ENCODE measurements around the gene PFN3.
"Not testable (repeated sequence)": the region's sequence is repeated elsewhere in the genome, so short reads cannot be mapped to it uniquely, and the experiment has no call there.

Gene PFN3

GRCh38 chr5:177387405-177387804 is 13.1 kb downstream of the PFN3 start:
- Histone ChIP-seq H3K27me3 (ENCODE audit: low read depth, low read length) (no peaks in the 10 kb centered on the region), H3K27ac (ENCODE audit: low read length) (no peak overlapping the region), H3K36me3 (ENCODE audit: control insufficient read depth in 1 of 2, insufficient read depth in 2 of 2, low read length in 2 of 2) (no peaks in the 10 kb centered on the region), H3K4me1 (ENCODE audit: control insufficient read depth in 1 of 2, insufficient read depth in 2 of 2, low read length in 2 of 2) (peaks cover 5 to 9% of the 10 kb centered on the region in 2 donors), H3K9me3 (ENCODE audit: control insufficient read depth in 1 of 2, low read length in 2 of 2) (no peaks in the 10 kb centered on the region), H3K4me3 (ENCODE audit: low read depth in 1 of 2, low read length in 2 of 2) (no peak overlapping the region)

DNA sequence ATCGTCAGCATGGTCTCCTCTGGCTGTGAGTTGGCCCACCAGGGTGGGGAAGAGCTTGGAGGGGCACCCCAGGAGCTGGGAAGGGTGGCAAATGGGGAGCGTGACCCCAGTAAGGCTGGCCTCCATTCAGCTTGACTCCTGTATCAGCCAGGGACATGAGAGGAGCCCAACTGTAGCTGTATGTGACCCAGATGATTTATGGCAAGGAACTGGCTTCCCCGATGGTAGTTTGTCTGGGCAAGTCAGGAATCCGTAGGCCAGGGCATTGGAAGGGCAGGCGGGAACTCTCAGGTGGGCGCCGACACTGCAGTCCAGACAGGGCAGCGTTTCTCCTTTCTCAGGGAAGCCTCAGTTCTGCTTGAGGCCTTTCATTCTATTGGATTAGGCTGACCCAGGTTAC is 13.9 kb downstream of the PFN3 start:
- no peaks in the 10 kb centered on the region for H3K9me3 ChIP-seq (ENCODE audit: control insufficient read depth in 1 of 2, low read length in 2 of 2)
- no peaks in the 10 kb centered on the region for H3K27me3 ChIP-seq (ENCODE audit: low read depth, low read length)
- H3K4me1 ChIP-seq (ENCODE audit: control insufficient read depth in 1 of 2, insufficient read depth in 2 of 2, low read length in 2 of 2) = peaks cover 5 to 9% of the 10 kb centered on the region in 2 donors
- H3K27ac ChIP-seq (ENCODE audit: low read length) = no peak overlapping the region
- H3K4me3 ChIP-seq (ENCODE audit: low read depth in 1 of 2, low read length in 2 of 2) = no peak overlapping the region
- H3K36me3 ChIP-seq (ENCODE audit: control insufficient read depth in 1 of 2, insufficient read depth in 2 of 2, low read length in 2 of 2) = no peaks in the 10 kb centered on the region

GRCh38 chr5:177385720-177386119 is 14.7 kb downstream of the PFN3 start:
- no peaks in the 10 kb centered on the region for H3K9me3 ChIP-seq (ENCODE audit: control insufficient read depth in 1 of 2, low read length in 2 of 2)
- no peaks in the 10 kb centered on the region for H3K27me3 ChIP-seq (ENCODE audit: low read depth, low read length)
- peaks cover 5 to 9% of the 10 kb centered on the region in 2 donors for H3K4me1 ChIP-seq (ENCODE audit: control insufficient read depth in 1 of 2, insufficient read depth in 2 of 2, low read length in 2 of 2)
- H3K27ac ChIP-seq (ENCODE audit: low read length) = no peak overlapping the region
- no peaks in the 10 kb centered on the region for H3K36me3 ChIP-seq (ENCODE audit: control insufficient read depth in 1 of 2, insufficient read depth in 2 of 2, low read length in 2 of 2)
- no peak overlapping the region for H3K4me3 ChIP-seq (ENCODE audit: low read depth in 1 of 2, low read length in 2 of 2)

DNA sequence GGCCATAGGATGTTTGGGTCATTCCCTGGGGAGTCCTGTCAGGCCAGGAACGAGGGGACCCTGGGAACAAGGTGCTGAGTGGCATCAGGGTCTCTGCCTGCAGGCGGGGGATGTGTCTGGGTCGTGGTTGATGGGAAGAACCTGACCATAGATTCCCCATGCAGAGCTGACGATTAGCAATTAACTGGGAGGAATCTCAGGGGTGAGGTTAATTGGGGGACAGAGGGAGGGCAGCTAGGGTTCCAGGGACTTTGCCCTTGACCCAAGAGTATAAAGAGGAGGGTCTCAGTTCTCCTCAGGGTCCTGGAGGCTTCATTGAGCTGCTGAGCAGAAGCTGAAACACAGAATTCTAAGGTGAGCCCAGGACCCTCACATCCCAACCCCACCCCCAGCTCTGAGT is 16.3 kb downstream of the PFN3 start, which contains the start of gene SLC34A1:
TSS of gene SLC34A1 (plus strand) at position 301 of the 400 bp plus-strand sequence. CDS start 1,308 bp downstream, outside the sequence.
- Histone ChIP-seq H3K4me1 (ENCODE audit: control insufficient read depth in 1 of 2, insufficient read depth in 2 of 2, low read length in 2 of 2) (peaks cover 0 to 6% of the 10 kb centered on the region in 2 donors), H3K36me3 (ENCODE audit: control insufficient read depth in 1 of 2, insufficient read depth in 2 of 2, low read length in 2 of 2) (no peaks in the 10 kb centered on the region), H3K9me3 (ENCODE audit: control insufficient read depth in 1 of 2, low read length in 2 of 2) (no peaks in the 10 kb centered on the region), H3K4me3 (ENCODE audit: low read depth in 1 of 2, low read length in 2 of 2) (no peak within 1 kb of the TSS), H3K27me3 (ENCODE audit: low read depth, low read length) (no peaks in the 10 kb centered on the region), H3K27ac (ENCODE audit: low read length) (no peak within 1 kb of the TSS)

DNA sequence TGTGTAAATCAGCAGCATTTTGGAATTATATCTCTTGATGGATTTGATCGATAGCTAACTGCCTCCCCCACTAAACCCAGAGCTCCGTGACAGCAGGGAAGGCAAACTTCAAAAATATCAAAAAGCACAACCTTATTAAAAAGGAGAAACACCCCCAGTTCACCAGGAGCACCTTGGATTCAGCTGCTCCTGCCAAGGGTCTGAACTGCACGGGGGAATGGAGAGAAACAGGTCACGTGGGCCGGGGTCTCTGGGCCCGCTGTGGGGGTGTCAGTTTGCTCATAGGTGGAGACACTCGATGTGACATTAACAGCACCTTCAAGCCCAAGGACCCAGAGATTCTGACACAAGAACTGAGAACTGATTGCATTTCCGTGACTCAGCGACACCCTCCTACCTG is 17.3 kb downstream of the PFN3 start:
- Histone ChIP-seq H3K36me3 (ENCODE audit: control insufficient read depth in 1 of 2, insufficient read depth in 2 of 2, low read length in 2 of 2) (no peaks in the 10 kb centered on the region), H3K9me3 (ENCODE audit: control insufficient read depth in 1 of 2, low read length in 2 of 2) (no peaks in the 10 kb centered on the region), H3K4me1 (ENCODE audit: control insufficient read depth in 1 of 2, insufficient read depth in 2 of 2, low read length in 2 of 2) (no peaks in the 10 kb centered on the region), H3K27ac (ENCODE audit: low read length) (no peak overlapping the region), H3K27me3 (ENCODE audit: low read depth, low read length) (no peaks in the 10 kb centered on the region), H3K4me3 (ENCODE audit: low read depth in 1 of 2, low read length in 2 of 2) (no peak overlapping the region)

DNA sequence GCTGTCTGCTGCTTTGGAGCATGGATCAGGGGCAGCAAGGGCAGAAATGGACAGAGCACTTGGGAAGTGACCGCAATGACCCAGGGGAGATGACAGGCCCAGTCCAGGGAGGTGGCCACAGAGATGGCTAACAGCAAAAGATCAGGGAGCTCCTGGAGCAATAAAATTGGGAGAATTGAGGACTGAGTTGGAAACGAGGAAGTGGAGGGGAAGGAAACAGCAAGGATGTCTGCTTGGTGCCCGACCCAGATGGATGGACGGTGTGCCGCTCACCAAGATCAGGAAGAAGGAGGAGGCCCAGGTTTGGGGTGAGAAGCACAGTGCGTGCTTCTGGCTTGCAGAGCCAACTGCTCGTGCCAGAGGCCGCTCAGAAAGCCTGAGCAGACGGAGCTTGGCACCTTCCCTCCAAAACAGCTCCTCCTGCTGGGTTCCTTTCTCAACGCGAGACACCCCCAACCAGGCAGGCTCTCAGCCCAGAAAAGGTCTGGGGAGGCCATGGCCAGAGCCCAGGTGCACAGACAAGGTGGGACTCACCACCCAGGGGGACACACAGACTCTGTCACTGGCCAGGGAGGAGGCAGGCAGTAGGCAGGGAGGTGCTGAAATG is 17.9 kb downstream of the PFN3 start:
- Histone ChIP-seq H3K4me3 (ENCODE audit: low read depth in 1 of 2, low read length in 2 of 2) (no peak overlapping the region), H3K27me3 (ENCODE audit: low read depth, low read length) (no peaks in the 10 kb centered on the region), H3K27ac (ENCODE audit: low read length) (no peak overlapping the region), H3K4me1 (ENCODE audit: control insufficient read depth in 1 of 2, insufficient read depth in 2 of 2, low read length in 2 of 2) (no peaks in the 10 kb centered on the region), H3K9me3 (ENCODE audit: control insufficient read depth in 1 of 2, low read length in 2 of 2) (no peaks in the 10 kb centered on the region), H3K36me3 (ENCODE audit: control insufficient read depth in 1 of 2, insufficient read depth in 2 of 2, low read length in 2 of 2) (no peaks in the 10 kb centered on the region)

DNA sequence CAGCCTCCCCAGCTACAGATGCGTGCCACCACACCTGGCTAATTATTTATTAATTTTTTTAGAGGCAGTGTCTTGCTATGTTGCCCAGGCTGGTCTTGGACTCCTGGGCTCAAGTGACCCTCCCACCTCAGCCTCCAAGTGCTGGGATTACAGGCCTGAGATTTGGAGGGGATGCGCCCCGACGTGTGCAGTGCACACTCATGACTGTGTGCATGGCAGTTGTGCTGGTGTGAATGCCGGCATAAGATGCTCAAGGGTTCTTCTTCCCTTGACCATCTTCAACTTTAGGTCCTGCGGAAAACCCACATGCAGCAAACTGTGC is 19.7 kb downstream of the PFN3 start:
- Histone ChIP-seq H3K4me3 (ENCODE audit: low read depth in 1 of 2, low read length in 2 of 2) (no peak overlapping the region), H3K36me3 (ENCODE audit: control insufficient read depth in 1 of 2, insufficient read depth in 2 of 2, low read length in 2 of 2) (no peaks in the 10 kb centered on the region), H3K4me1 (ENCODE audit: control insufficient read depth in 1 of 2, insufficient read depth in 2 of 2, low read length in 2 of 2) (no peaks in the 10 kb centered on the region), H3K9me3 (ENCODE audit: control insufficient read depth in 1 of 2, low read length in 2 of 2) (no peaks in the 10 kb centered on the region), H3K27ac (ENCODE audit: low read length) (no peak overlapping the region), H3K27me3 (ENCODE audit: low read depth, low read length) (no peaks in the 10 kb centered on the region)

DNA sequence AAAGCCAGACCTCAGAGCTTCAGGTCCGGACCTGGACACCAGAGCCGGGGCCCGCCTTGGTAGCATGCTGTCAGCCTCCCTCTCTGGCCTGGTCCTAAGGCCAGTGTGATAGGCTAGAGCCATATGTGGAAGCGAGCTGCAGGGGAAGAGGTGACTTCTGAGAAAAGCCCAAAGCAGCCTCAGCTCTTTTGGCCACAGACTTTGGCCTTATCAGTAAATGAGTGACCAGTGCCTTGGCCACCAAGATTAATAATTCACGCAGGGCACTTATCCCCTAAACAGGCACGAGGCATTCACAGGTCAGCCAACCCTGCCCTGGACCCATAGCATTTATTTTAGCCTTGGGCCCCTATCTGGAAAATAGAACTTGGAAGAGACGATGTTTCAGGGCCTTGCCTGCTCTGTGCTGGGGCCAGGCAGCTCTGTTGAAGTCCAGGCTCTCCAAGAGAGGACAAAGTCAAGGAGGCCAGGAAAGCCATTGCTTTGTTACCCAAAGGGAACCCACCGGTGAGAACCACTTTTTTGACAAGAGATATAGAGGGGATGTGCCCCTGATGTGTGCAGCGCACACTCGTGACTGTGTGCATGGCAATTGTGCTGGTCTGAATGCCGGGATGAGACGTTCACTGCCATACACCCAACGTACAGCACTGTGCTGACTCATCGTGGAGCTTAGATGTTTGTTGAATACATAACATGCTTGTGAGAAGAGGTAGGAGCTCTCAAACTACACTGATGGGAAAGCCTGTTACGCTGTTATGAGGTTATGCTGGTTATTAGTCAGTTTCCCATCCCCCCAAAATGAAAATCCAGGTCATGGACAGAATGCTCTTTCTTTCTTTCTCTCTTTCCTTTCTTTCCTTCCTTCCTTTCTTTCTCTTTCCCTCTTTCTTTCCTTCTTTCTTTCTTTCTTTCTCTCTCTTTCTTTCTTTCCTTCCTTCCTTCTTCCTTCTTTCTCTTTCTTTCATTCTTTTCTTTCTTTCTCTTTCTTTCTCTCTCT is 21.3 kb downstream of the PFN3 start:
- H3K36me3 ChIP-seq (ENCODE audit: control insufficient read depth in 1 of 2, insufficient read depth in 2 of 2, low read length in 2 of 2) = no peaks in the 10 kb centered on the region
- H3K27ac ChIP-seq (ENCODE audit: low read length) = no peak overlapping the region
- no peaks in the 10 kb centered on the region for H3K27me3 ChIP-seq (ENCODE audit: low read depth, low read length)
- no peaks in the 10 kb centered on the region for H3K4me1 ChIP-seq (ENCODE audit: control insufficient read depth in 1 of 2, insufficient read depth in 2 of 2, low read length in 2 of 2)
- no peaks in the 10 kb centered on the region for H3K9me3 ChIP-seq (ENCODE audit: control insufficient read depth in 1 of 2, low read length in 2 of 2)
- H3K4me3 ChIP-seq (ENCODE audit: low read depth in 1 of 2, low read length in 2 of 2) = no peak overlapping the region

DNA sequence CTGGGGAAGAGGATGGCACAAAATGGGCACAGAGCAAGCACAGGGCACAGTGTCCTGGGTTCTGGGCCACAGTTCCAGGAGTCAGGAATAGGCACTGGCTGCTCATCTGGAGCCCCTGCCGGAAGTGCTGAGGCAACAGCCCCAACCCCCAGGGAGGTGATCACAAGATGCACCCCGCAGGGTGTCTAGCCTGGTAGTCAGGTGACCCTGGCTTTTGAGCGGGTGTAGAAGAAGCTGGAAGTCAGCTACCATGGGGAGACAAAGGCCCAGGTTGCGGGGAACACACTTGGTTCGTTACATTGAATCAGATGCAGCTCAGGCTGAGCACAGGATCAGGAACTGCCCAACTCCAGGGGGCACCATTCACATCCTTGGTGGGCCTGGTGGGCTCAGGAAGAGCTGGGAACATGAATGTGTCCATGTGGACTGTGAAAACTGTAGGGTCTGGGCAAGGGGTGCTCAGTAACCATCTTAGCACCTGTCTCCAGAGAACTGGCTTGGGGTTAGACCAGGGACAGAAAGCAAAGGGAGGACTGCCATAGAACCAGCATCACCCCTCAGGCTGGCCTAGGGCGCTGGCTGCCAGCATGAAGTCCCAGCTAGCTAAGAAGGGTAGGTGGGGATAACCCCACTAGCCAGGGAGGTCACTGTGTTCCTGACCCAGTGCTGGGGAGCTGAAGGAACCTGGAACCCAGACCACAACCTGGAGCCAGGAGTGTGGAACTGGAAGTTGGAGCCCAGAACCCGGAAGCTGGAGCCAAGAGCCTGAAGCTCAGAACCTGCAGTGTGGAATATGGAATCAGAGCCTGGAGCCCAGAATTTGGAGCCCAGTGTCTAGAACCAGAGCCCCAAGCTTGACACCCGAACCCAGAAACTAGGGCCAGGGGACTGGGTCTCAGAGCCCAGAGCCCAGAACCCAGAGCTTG is 22.3 kb downstream of the PFN3 start:
- Histone ChIP-seq H3K4me3 (ENCODE audit: low read depth in 1 of 2, low read length in 2 of 2) (no peak overlapping the region), H3K27ac (ENCODE audit: low read length) (no peak overlapping the region), H3K9me3 (ENCODE audit: control insufficient read depth in 1 of 2, low read length in 2 of 2) (no peaks in the 10 kb centered on the region), H3K4me1 (ENCODE audit: control insufficient read depth in 1 of 2, insufficient read depth in 2 of 2, low read length in 2 of 2) (no peaks in the 10 kb centered on the region), H3K27me3 (ENCODE audit: low read depth, low read length) (no peaks in the 10 kb centered on the region), H3K36me3 (ENCODE audit: control insufficient read depth in 1 of 2, insufficient read depth in 2 of 2, low read length in 2 of 2) (no peaks in the 10 kb centered on the region)

DNA sequence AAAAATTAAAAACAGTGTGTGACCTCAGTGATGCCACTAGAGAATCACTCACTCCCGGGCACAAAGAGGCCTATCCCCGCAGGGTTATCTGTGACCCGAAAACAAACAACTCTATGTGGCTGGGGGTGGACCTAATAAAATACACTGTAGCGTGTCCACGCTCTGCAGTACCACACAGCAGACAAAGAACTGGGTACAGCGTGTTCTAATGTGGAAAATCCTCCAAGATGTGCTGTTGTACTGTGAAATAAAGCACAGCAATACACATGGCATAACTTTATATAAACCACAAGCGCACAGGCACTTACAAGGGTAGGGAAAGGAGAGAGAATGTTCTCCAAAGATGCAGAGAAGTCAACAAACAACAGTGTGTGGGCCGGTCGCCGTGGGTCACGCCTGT is 24.4 kb downstream of the PFN3 start:
- Histone ChIP-seq H3K4me3 (ENCODE audit: low read depth in 1 of 2, low read length in 2 of 2) (no peak overlapping the region), H3K27ac (ENCODE audit: low read length) (no peak overlapping the region), H3K4me1 (ENCODE audit: control insufficient read depth in 1 of 2, insufficient read depth in 2 of 2, low read length in 2 of 2) (peaks cover 4 to 7% of the 10 kb centered on the region in 2 donors), H3K27me3 (ENCODE audit: low read depth, low read length) (no peaks in the 10 kb centered on the region), H3K36me3 (ENCODE audit: control insufficient read depth in 1 of 2, insufficient read depth in 2 of 2, low read length in 2 of 2) (no peaks in the 10 kb centered on the region), H3K9me3 (ENCODE audit: control insufficient read depth in 1 of 2, low read length in 2 of 2) (no peaks in the 10 kb centered on the region)

DNA sequence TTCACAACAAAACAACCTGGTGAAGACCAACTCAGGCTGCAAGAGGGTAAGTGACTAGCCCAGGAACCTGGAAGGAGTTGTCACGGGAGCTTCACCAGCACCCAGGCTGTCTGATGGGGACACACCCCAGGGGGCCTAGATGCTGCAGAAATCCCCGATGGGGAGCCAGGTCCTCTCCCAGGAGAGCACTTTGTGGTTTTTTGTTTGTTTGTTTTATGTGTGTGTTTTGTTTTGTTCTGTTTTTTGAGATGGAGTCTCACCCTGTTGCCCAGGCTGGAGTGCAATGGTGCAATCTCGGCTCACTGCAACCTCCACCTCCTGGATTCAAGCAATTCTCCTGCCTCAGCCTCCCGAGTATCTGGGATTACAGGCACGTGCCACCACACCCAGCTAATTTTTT is 24.9 kb downstream of the PFN3 start:
- not testable (repeated sequence) for H3K27me3 ChIP-seq (ENCODE audit: low read depth, low read length); H3K36me3 ChIP-seq (ENCODE audit: control insufficient read depth in 1 of 2, insufficient read depth in 2 of 2, low read length in 2 of 2); H3K4me1 ChIP-seq (ENCODE audit: control insufficient read depth in 1 of 2, insufficient read depth in 2 of 2, low read length in 2 of 2); H3K4me3 ChIP-seq (ENCODE audit: low read depth in 1 of 2, low read length in 2 of 2); H3K9me3 ChIP-seq (ENCODE audit: control insufficient read depth in 1 of 2, low read length in 2 of 2); H3K27ac ChIP-seq (ENCODE audit: low read length)
